Transverse colon (tissue), 4 donors: Measurements from ENCODE around the gene SMYD3.

Experiments used
- CTCF ChIP-seq, 5 experiments: fragments of 200-600 bp in 3 of 5; fragments of 450-650 bp in 2 of 5; sonication (generic) in 3 of 5; IDR thresholded peaks; 1 replicate in 2 of 5; 2 replicates in 3 of 5; pipeline ENCODE4 v1.5.1; 2016 to 2017; ENCODE audit warnings: antibody characterized with exemption in 5 of 5, inconsistent platforms in 3 of 5, mild to moderate bottlenecking in 2 of 5, moderate library complexity in 1 of 5
- EP300 ChIP-seq: sonication (generic); formaldehyde crosslinking; IDR thresholded peaks from one replicate; pipeline ENCODE4 v1.6.1; 2017; ENCODE audit warnings: antibody characterized with exemption, low read depth
- POLR2A ChIP-seq: fragments of 450-650 bp; IDR thresholded peaks from one replicate; pipeline ENCODE4 v1.6.1; 2016; ENCODE audit warnings: antibody characterized with exemption, mild to moderate bottlenecking, moderate library complexity
- POLR2AphosphoS5 ChIP-seq, 3 donors: sonication (generic); formaldehyde crosslinking; IDR thresholded peaks; one replicate each; pipeline ENCODE4 v1.6.1; 2016; ENCODE audit warnings: antibody characterized with exemption in 3 of 3

DNA sequence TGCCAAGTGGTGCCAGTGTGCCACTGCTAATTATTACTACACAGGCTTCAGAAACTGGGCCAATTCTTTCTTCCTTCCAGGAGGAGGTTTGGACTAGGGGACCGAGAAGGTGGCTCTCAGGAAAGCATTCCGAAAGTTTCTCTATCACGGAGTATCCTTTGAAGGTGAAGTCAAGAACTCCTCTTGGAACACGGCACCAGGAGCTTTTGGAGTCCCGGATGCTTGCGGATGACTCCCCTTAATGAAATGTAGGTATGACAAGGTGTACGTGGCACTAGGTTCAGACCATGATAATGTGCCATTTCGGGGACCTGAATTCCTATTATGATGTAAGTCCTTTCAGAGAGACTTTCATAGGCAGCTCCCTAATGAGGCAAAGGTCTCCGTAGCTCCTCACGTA is 718.2 kb downstream of the SMYD3 start:
- no peak for TF ChIP-seq POLR2A
- TF ChIP-seq CTCF (IDR thresholded peaks at IDR 0.05), result no peak
- no peak for TF ChIP-seq POLR2AphosphoS5 (IDR thresholded peaks at IDR 0.05)
- no peak for TF ChIP-seq EP300
